IPS DF 4.7 (cell line): Measurements from ENCODE around the gene CHN2.
A peak's percentile ranks its signal among the peaks of the same experiment; 100 is the strongest.

Experiments
- DNase-seq: peaks from one replicate; pipeline ENCODE4 v3.0.0-alpha.2; 2013; ENCODE audit warnings: low spot score; ENCODE audit errors: extremely low read depth

Gene CHN2

GRCh38 chr7:29332042-29332811, 137.7 kb downstream of the CHN2 start:
- DNase-seq, result no peak

GRCh38 chr7:29332875-29333855, 138.6 kb downstream of the CHN2 start:
- no peak for DNase-seq

GRCh38 chr7:29335188-29336083, 140.9 kb downstream of the CHN2 start:
- DNase-seq, result no peak

GRCh38 chr7:29337546-29338116, 143.1 kb downstream of the CHN2 start:
- no peak for DNase-seq

- DNase-seq, result no peak
Observed at GRCh38 chr7:29340696-29341095, 146.1 kb downstream of the CHN2 start.

GRCh38 chr7:29341156-29341555, 146.6 kb downstream of the CHN2 start:
- no peak for DNase-seq

GRCh38 chr7:29342761-29343160, 148.2 kb downstream of the CHN2 start:
- no peak for DNase-seq

GRCh38 chr7:29343399-29343798, 148.8 kb downstream of the CHN2 start:
- no peak for DNase-seq

- no peak for DNase-seq
Observed at GRCh38 chr7:29344334-29344978, 149.9 kb downstream of the CHN2 start.

- DNase-seq, result peak; percentile 44
Observed at GRCh38 chr7:29345590-29345989, 151.0 kb downstream of the CHN2 start.

GRCh38 chr7:29346231-29346978, 151.8 kb downstream of the CHN2 start:
- no peak for DNase-seq

GRCh38 chr7:29349362-29349761, 154.8 kb downstream of the CHN2 start:
- no peak for DNase-seq

- no peak for DNase-seq
Observed at GRCh38 chr7:29350351-29350750, 155.8 kb downstream of the CHN2 start.

- DNase-seq, result no peak
Observed at GRCh38 chr7:29352041-29352440, 157.5 kb downstream of the CHN2 start.

GRCh38 chr7:29353810-29354209, 159.2 kb downstream of the CHN2 start:
- no peak for DNase-seq

- no peak for DNase-seq
Observed at GRCh38 chr7:29354340-29354739, 159.8 kb downstream of the CHN2 start.

GRCh38 chr7:29355388-29355787, 160.8 kb downstream of the CHN2 start:
- no peak for DNase-seq

GRCh38 chr7:29356631-29357030, 162.1 kb downstream of the CHN2 start:
- no peak for DNase-seq

- DNase-seq, result no peak
Observed at GRCh38 chr7:29359482-29360093, 165.0 kb downstream of the CHN2 start.
